ENCODE data around the gene THTPA. TPM values are rescaled to one million over a fixed set of nuclear protein-coding genes. Genes with fewer than 3 reads are reported as not detected.

The THTPA gene
- total and polyA plus RNA-seq, 2 of the 4 experiments (the other 2 are of a cell fraction): 5.0 to 9.2 TPM

DNA sequence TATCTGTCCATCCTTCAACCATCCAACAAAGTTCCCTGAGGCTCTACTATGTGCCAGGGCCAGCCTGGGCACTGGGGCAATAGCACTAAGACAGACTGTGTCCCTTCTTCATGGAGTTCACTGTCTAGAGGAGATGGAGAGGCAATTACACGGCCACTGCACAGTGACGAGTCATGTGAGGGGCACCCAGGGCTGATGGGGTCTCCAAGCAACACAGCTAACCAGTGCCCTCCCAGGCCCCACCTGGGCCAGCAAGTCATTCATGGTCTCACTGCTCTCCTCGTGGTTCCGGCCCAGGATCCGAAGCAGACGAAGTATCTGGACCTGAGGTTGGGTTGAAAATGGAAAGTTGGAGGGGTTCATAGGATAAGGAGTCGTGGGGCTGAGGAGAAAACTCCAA is 8.8 kb downstream of the THTPA start:
- no peak overlapping the region for H3K56ac ChIP-seq (ENCODE audit: extremely low read depth, insufficient read depth, low read length)
- TF ChIP-seq RFX5 (IDR thresholded peaks at IDR 0.05; ENCODE audit: low read depth, low read length) (no peak), BHLHE40 (IDR thresholded peaks at IDR 0.05; ENCODE audit: low read depth, low read length) (no peak), RCOR1 (IDR thresholded peaks at IDR 0.05; ENCODE audit: insufficient replicate concordance, low read length) (no peak), ELK1 (IDR thresholded peaks at IDR 0.05; ENCODE audit: borderline replicate concordance, low read depth, low read length) (no peak), MAFK (IDR thresholded peaks at IDR 0.05; ENCODE audit: low read depth, low read length) (no peak), CHD1 (IDR thresholded peaks at IDR 0.05; ENCODE audit: low read depth, low read length) (no peak), CEBPB (IDR thresholded peaks at IDR 0.05; ENCODE audit: low read depth, low read length) (no peak)
- no peaks in the 10 kb centered on the region for H3K9me3 ChIP-seq (ENCODE audit: control insufficient read depth, insufficient read depth, low read length)
- no peak overlapping the region for H2BK120ac ChIP-seq (ENCODE audit: low read depth, low read length)
- H3K79me1 ChIP-seq (ENCODE audit: low read depth in 1 of 2, low read length in 2 of 2): no peaks in the 10 kb centered on the region; a peak in 1 of 4 replicates
- no peak overlapping the region for H4K91ac ChIP-seq (ENCODE audit: insufficient read depth, low read depth, low read length)
- intact Hi-C loops (cut with micrococcal nuclease): no loop called here
- no peak overlapping the region for H2BK20ac ChIP-seq (ENCODE audit: low read depth, low read length)
- no peak overlapping the region for H2BK5ac ChIP-seq (ENCODE audit: low read depth, low read length, poor library complexity, severe bottlenecking)
- DNase-seq (no peak), ATAC-seq (ENCODE audit: low read depth) (no peak)
- peaks cover 4% of the 10 kb centered on the region for H3K36me3 ChIP-seq (ENCODE audit: control insufficient read depth, insufficient read depth, low read length)
- H4K8ac ChIP-seq (ENCODE audit: low read depth in 2 of 2, low read length in 2 of 2): no peak overlapping the region
- H3K9ac ChIP-seq (ENCODE audit: low read depth, low read length): no peak overlapping the region
- no peak overlapping the region for H3K27ac ChIP-seq (ENCODE audit: insufficient read depth, low read length)
- no peak overlapping the region for H2BK15ac ChIP-seq (ENCODE audit: low read depth, low read length)
- no peak overlapping the region for H3K4ac ChIP-seq (ENCODE audit: low read depth, low read length)
- peaks cover 10% of the 10 kb centered on the region; the same call in 1 of the 2 replicates for H3K9me1 ChIP-seq (ENCODE audit: insufficient read depth, low read length)
- H3K27me3 ChIP-seq (ENCODE audit: control insufficient read depth, insufficient read depth, low read length): peaks cover 7% of the 10 kb centered on the region; the same call in 1 of the 2 replicates
- no peak overlapping the region for H2AFZ ChIP-seq (replicated peaks; ENCODE audit: low read length, poor library complexity)
- H3K4me3 ChIP-seq (ENCODE audit: insufficient read depth, low read depth, low read length): no peak overlapping the region
- H3K4me1 ChIP-seq (ENCODE audit: control insufficient read depth, insufficient read depth, low read length): peaks cover 2% of the 10 kb centered on the region; the same call in 1 of the 2 replicates
- BruUV-seq (replicated peaks): no TSS peak
- in situ Hi-C loops (cut with MboI; ENCODE audit: low sequenced_read_pairs): no loop called here
- no peak overlapping the region for H4K5ac ChIP-seq (ENCODE audit: low read depth, low read length)
- ChIA-PET CTCF (no interaction called here), POLR2A (ENCODE audit: unreplicated experiment) (no interaction called here)
- H3K18ac ChIP-seq (ENCODE audit: low read depth, low read length): no peak overlapping the region
- H3K23ac ChIP-seq (ENCODE audit: low read depth, low read length): no peak overlapping the region
- no peak overlapping the region for H3K14ac ChIP-seq (replicated peaks; ENCODE audit: low read depth, low read length)
- dilution Hi-C loops (cut with HindIII; ENCODE audit: low sequenced_read_pairs, unreplicated experiment): no loop called here
- WGBS, 2 experiments (ENCODE audit: extremely low coverage in 2 of 2, insufficient read length in 1 of 2): no CpG with 5 or more reads among the region's 7 CpGs
- H4K20me1 ChIP-seq (ENCODE audit: insufficient read depth, low read length): no peaks in the 10 kb centered on the region
- no peak overlapping the region for H2AK5ac ChIP-seq (ENCODE audit: low read depth, low read length)
- no peak overlapping the region for H2AK9ac ChIP-seq (replicated peaks; ENCODE audit: low read depth, low read length, poor library complexity)
- no peak overlapping the region for H3K4me2 ChIP-seq (ENCODE audit: low read depth, low read length)

Measured in IMR-90 (cell line).